ENCODE results near the gene UBA6. TPM values are rescaled to one million over a fixed set of nuclear protein-coding genes. Genes with fewer than 3 reads are reported as not detected.

The UBA6 gene
- polyA plus RNA-seq, 4 donors: 5.4 to 25.8 (median 9.1) TPM

GRCh38 chr4:67576059-67576466, 124.9 kb downstream of the UBA6 start:
- peak overlapping the region in 1 of 3 donors; percentile 40 for H3K27ac ChIP-seq (ENCODE audit: low read depth in 1 of 3, low read length in 2 of 3)
- FAIRE-seq: no peak
- H3K27me3 ChIP-seq (ENCODE audit: control insufficient read depth in 3 of 3, insufficient read depth in 3 of 3, low read length in 3 of 3): no peaks in the 10 kb centered on the region
- DNase-seq: no peak
- H3K4me1 ChIP-seq (ENCODE audit: control insufficient read depth in 3 of 3, insufficient read depth in 2 of 3, low read depth in 1 of 3, low read length in 2 of 3): no peaks in the 10 kb centered on the region
- WGBS, 3 donors: 76 to 83% (median 79%) methylated on average over 4 of the region's 4 CpGs
- H3K36me3 ChIP-seq (ENCODE audit: control insufficient read depth in 3 of 3, insufficient read depth in 2 of 3, low read depth in 1 of 3, low read length in 3 of 3): no peaks in the 10 kb centered on the region
- H3K9me3 ChIP-seq (ENCODE audit: control insufficient read depth in 2 of 2, insufficient read depth in 1 of 2, low read depth in 1 of 2, low read length in 1 of 2): no peaks in the 10 kb centered on the region
- no peak overlapping the region for H3K4me3 ChIP-seq (ENCODE audit: low read depth in 1 of 3, low read length in 3 of 3)

DNA sequence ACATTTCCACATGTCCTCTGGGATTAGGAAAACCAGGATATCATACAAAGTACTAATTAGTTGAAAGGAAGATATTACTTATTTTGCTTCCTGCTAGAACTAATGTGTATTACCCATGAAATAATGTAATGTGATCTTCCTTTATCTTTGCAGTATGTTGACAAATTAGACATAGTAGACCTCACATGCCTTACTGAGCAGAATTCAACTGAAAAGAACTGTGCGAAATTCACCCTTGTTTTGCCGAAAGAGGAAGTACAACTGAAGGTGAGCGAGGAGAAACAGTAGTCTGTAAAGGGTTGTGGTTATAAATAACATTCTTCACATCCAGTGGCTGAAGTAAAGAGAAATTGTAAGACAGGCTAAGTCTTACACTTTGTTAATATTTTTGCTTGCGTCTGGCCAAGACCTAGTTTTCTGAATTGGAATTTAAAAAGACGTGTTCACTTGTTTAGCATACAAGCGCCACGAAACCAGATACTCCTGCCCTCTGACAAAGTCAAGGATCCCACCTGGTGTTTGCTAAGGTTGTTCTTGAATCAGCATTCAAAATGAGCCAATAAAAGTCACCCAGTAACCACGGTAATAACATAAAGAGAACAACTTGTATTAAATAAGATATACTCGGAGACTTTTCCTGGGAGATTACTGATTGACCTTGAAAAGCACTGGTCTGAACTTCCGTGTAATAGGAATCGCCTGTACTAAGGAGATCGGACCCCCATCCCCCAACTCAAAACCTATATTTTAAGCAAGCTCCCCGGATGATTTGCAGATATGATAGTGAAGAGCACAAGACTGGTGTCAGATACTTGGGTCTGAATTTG, 125.5 kb downstream of the UBA6 start:
- Histone ChIP-seq H3K36me3 (ENCODE audit: control insufficient read depth in 3 of 3, insufficient read depth in 2 of 3, low read depth in 1 of 3, low read length in 3 of 3) (no peaks in the 10 kb centered on the region), H3K4me1 (ENCODE audit: control insufficient read depth in 3 of 3, insufficient read depth in 2 of 3, low read depth in 1 of 3, low read length in 2 of 3) (no peaks in the 10 kb centered on the region), H3K9me3 (ENCODE audit: control insufficient read depth in 2 of 2, insufficient read depth in 1 of 2, low read depth in 1 of 2, low read length in 1 of 2) (no peaks in the 10 kb centered on the region), H3K4me3 (ENCODE audit: low read depth in 1 of 3, low read length in 3 of 3) (no peak overlapping the region), H3K27ac (ENCODE audit: low read depth in 1 of 3, low read length in 2 of 3) (peak overlapping the region in 1 of 3 donors; percentile 40), H3K27me3 (ENCODE audit: control insufficient read depth in 3 of 3, insufficient read depth in 3 of 3, low read length in 3 of 3) (no peaks in the 10 kb centered on the region)
- FAIRE-seq (no peak), DNase-seq (peak in 1 of 2 donors; percentile 2)
- WGBS, 3 donors: 61 to 78% (median 66%) methylated on average over 13 of the region's 13 CpGs

DNA sequence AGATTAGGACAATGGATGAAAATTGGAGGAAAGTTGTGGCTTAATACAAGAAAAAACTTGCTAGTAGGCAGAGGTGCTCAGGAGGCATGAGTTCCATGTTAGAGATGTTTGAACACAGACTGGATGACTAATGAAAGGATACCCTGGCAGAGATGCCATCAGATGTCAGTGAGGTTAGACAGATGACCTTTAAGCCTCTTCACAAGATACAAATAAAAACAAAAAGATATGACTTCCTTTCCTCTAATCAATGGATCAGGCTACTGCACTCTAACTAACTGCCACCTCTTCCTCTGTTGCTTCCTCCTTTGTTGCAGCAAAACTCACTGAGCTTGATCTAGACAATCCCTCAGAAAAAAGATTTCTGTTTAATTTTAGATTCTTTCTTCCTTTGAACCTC, 127.8 kb downstream of the UBA6 start:
- no peak for FAIRE-seq
- H3K27ac ChIP-seq (ENCODE audit: low read depth in 1 of 3, low read length in 2 of 3): no peak overlapping the region

DNA sequence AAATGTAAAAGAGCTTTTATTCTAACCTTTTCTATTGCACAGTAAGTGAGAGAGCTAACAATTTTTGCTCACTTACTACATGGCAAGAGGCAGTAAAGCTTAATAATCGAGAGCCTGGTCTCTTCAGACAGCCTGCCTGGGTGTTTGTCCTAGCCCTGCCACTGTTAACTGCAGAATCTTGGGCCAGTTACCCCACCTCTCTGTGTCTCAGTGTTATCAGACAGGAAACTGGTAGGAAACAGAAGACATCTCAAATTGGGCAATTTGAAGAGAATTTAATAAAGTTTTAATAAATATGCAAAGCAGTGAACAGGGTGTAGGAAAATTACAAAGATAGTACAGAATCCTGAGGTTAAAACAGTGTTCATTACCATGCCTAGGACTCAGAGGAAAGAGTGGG, 129.0 kb downstream of the UBA6 start:
- 36 to 48% (median 45%) methylated on average over 1 of the region's 1 CpG for WGBS, 3 donors
- no peak for FAIRE-seq

More for the DNA sequence above, 127.8 kb downstream of the UBA6 start:
- no peaks in the 10 kb centered on the region for H3K36me3 ChIP-seq (ENCODE audit: control insufficient read depth in 3 of 3, insufficient read depth in 2 of 3, low read depth in 1 of 3, low read length in 3 of 3)
- no peaks in the 10 kb centered on the region for H3K4me1 ChIP-seq (ENCODE audit: control insufficient read depth in 3 of 3, insufficient read depth in 2 of 3, low read depth in 1 of 3, low read length in 2 of 3)
- H3K27me3 ChIP-seq (ENCODE audit: control insufficient read depth in 3 of 3, insufficient read depth in 3 of 3, low read length in 3 of 3): no peaks in the 10 kb centered on the region
- DNase-seq: no peak
- H3K4me3 ChIP-seq (ENCODE audit: low read depth in 1 of 3, low read length in 3 of 3): no peak overlapping the region
- no peaks in the 10 kb centered on the region for H3K9me3 ChIP-seq (ENCODE audit: control insufficient read depth in 2 of 2, insufficient read depth in 1 of 2, low read depth in 1 of 2, low read length in 1 of 2)

GRCh38 chr4:67570537-67570936, 130.4 kb downstream of the UBA6 start:
- no peaks in the 10 kb centered on the region for H3K9me3 ChIP-seq (ENCODE audit: control insufficient read depth in 2 of 2, insufficient read depth in 1 of 2, low read depth in 1 of 2, low read length in 1 of 2)
- H3K4me3 ChIP-seq (ENCODE audit: low read depth in 1 of 3, low read length in 3 of 3): no peak overlapping the region
- no peak for FAIRE-seq
- DNase-seq: no peak
- no peaks in the 10 kb centered on the region for H3K27me3 ChIP-seq (ENCODE audit: control insufficient read depth in 3 of 3, insufficient read depth in 3 of 3, low read length in 3 of 3)
- H3K36me3 ChIP-seq (ENCODE audit: control insufficient read depth in 3 of 3, insufficient read depth in 2 of 3, low read depth in 1 of 3, low read length in 3 of 3): no peaks in the 10 kb centered on the region
- no peaks in the 10 kb centered on the region for H3K4me1 ChIP-seq (ENCODE audit: control insufficient read depth in 3 of 3, insufficient read depth in 2 of 3, low read depth in 1 of 3, low read length in 2 of 3)
- 95 to 100% (median 100%) methylated on average over 1 of the region's 1 CpG for WGBS, 3 donors
- no peak overlapping the region for H3K27ac ChIP-seq (ENCODE audit: low read depth in 1 of 3, low read length in 2 of 3)

More for the DNA sequence above, 129.0 kb downstream of the UBA6 start:
- Histone ChIP-seq H3K27me3 (ENCODE audit: control insufficient read depth in 3 of 3, insufficient read depth in 3 of 3, low read length in 3 of 3) (no peaks in the 10 kb centered on the region), H3K9me3 (ENCODE audit: control insufficient read depth in 2 of 2, insufficient read depth in 1 of 2, low read depth in 1 of 2, low read length in 1 of 2) (no peaks in the 10 kb centered on the region), H3K4me1 (ENCODE audit: control insufficient read depth in 3 of 3, insufficient read depth in 2 of 3, low read depth in 1 of 3, low read length in 2 of 3) (no peaks in the 10 kb centered on the region), H3K4me3 (ENCODE audit: low read depth in 1 of 3, low read length in 3 of 3) (no peak overlapping the region), H3K36me3 (ENCODE audit: control insufficient read depth in 3 of 3, insufficient read depth in 2 of 3, low read depth in 1 of 3, low read length in 3 of 3) (no peaks in the 10 kb centered on the region), H3K27ac (ENCODE audit: low read depth in 1 of 3, low read length in 2 of 3) (no peak overlapping the region)
- no peak for DNase-seq

GRCh38 chr4:67568820-67569219, 132.1 kb downstream of the UBA6 start:
- H3K9me3 ChIP-seq (ENCODE audit: control insufficient read depth in 2 of 2, insufficient read depth in 1 of 2, low read depth in 1 of 2, low read length in 1 of 2): no peaks in the 10 kb centered on the region
- H3K36me3 ChIP-seq (ENCODE audit: control insufficient read depth in 3 of 3, insufficient read depth in 2 of 3, low read depth in 1 of 3, low read length in 3 of 3): no peaks in the 10 kb centered on the region
- WGBS, 3 donors: 94 to 96% (median 96%) methylated on average over 2 of the region's 2 CpGs
- H3K27me3 ChIP-seq (ENCODE audit: control insufficient read depth in 3 of 3, insufficient read depth in 3 of 3, low read length in 3 of 3): no peaks in the 10 kb centered on the region
- no peak overlapping the region for H3K27ac ChIP-seq (ENCODE audit: low read depth in 1 of 3, low read length in 2 of 3)
- FAIRE-seq (no peak), DNase-seq (no peak)
- H3K4me1 ChIP-seq (ENCODE audit: control insufficient read depth in 3 of 3, insufficient read depth in 2 of 3, low read depth in 1 of 3, low read length in 2 of 3): no peaks in the 10 kb centered on the region
- H3K4me3 ChIP-seq (ENCODE audit: low read depth in 1 of 3, low read length in 3 of 3): no peak overlapping the region

DNA sequence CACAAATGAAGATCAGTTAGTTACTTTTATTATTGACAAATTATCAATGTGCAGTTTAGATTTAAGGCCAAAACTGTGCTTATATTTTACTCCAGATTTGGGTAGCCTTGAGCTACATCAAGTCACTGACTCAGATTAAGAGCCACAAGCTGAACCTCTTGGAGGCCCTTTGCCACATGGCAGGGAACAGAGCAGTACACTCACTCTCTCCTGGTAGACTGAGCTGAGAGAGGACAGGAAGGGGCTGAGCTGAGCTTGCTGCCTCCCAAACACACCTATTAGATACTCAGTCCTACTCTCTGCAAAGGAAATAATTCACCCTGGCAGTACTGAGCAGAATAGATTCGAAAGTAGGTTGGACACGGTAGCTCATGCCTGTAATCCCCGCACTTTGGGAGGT, 134.6 kb downstream of the UBA6 start:
- no peak for DNase-seq
- no peaks in the 10 kb centered on the region for H3K36me3 ChIP-seq (ENCODE audit: control insufficient read depth in 3 of 3, insufficient read depth in 2 of 3, low read depth in 1 of 3, low read length in 3 of 3)
- H3K4me3 ChIP-seq (ENCODE audit: low read depth in 1 of 3, low read length in 3 of 3): no peak overlapping the region
- no peaks in the 10 kb centered on the region for H3K9me3 ChIP-seq (ENCODE audit: control insufficient read depth in 2 of 2, insufficient read depth in 1 of 2, low read depth in 1 of 2, low read length in 1 of 2)
- no peak for FAIRE-seq
- WGBS, 3 donors: 92 to 96% (median 94%) methylated on average over 3 of the region's 3 CpGs
- H3K4me1 ChIP-seq (ENCODE audit: control insufficient read depth in 3 of 3, insufficient read depth in 2 of 3, low read depth in 1 of 3, low read length in 2 of 3): no peaks in the 10 kb centered on the region
- H3K27me3 ChIP-seq (ENCODE audit: control insufficient read depth in 3 of 3, insufficient read depth in 3 of 3, low read length in 3 of 3): no peaks in the 10 kb centered on the region
- no peak overlapping the region for H3K27ac ChIP-seq (ENCODE audit: low read depth in 1 of 3, low read length in 2 of 3)

- H3K36me3 ChIP-seq (ENCODE audit: control insufficient read depth in 3 of 3, insufficient read depth in 2 of 3, low read depth in 1 of 3, low read length in 3 of 3): no peaks in the 10 kb centered on the region
- no peaks in the 10 kb centered on the region for H3K9me3 ChIP-seq (ENCODE audit: control insufficient read depth in 2 of 2, insufficient read depth in 1 of 2, low read depth in 1 of 2, low read length in 1 of 2)
- H3K4me3 ChIP-seq (ENCODE audit: low read depth in 1 of 3, low read length in 3 of 3): no peak overlapping the region
- no peaks in the 10 kb centered on the region for H3K4me1 ChIP-seq (ENCODE audit: control insufficient read depth in 3 of 3, insufficient read depth in 2 of 3, low read depth in 1 of 3, low read length in 2 of 3)
- DNase-seq (no peak), FAIRE-seq (no peak)
- H3K27me3 ChIP-seq (ENCODE audit: control insufficient read depth in 3 of 3, insufficient read depth in 3 of 3, low read length in 3 of 3): no peaks in the 10 kb centered on the region
- H3K27ac ChIP-seq (ENCODE audit: low read depth in 1 of 3, low read length in 2 of 3): no peak overlapping the region
Measured at GRCh38 chr4:67565284-67565683, 135.7 kb downstream of the UBA6 start.
